ENCODE data around the gene MRNIP. TPM values are rescaled to one million over a fixed set of nuclear protein-coding genes. Genes with fewer than 3 reads are reported as not detected.
A peak's percentile ranks its signal among the peaks of the same experiment; 100 is the strongest.

MRNIP gene
- total and polyA plus RNA-seq, 2 of the 8 experiments (the other 6 are each of a cell fraction or from before 2014, with no cell fraction given) = 29.6 TPM

- Histone ChIP-seq H4K8ac (ENCODE audit: extremely low read depth, insufficient read depth, low read length) (peak overlapping the region; percentile 74; the same call in 1 of the 2 replicates), H3K27me3 (replicated peaks in 1 of 4; ENCODE audit: control insufficient read depth in 3 of 4, extremely low read depth in 1 of 4, insufficient read depth in 3 of 4, low read length in 3 of 4) (peaks cover 0 to 2% (median 0%) of the 10 kb centered on the region in 4 experiments; a peak in 1 of 7 replicates), H3K4me2 (ENCODE audit: insufficient read depth in 1 of 2, low read depth in 2 of 2, low read length in 2 of 2) (no peak overlapping the region), H3K56ac (replicated peaks; ENCODE audit: insufficient read length, low read depth, low read length) (no peak overlapping the region), H4K20me1 (replicated peaks in 1 of 2; ENCODE audit: control insufficient read depth in 1 of 2, insufficient read depth in 2 of 2, low read length in 2 of 2) (peaks cover 8 to 21% of the 10 kb centered on the region in 2 experiments), H3K79me2 (ENCODE audit: control insufficient read depth in 1 of 2, insufficient read depth in 2 of 2, low read length in 2 of 2) (no peaks in the 10 kb centered on the region), H4K5ac (ENCODE audit: insufficient read length, low read depth, low read length) (no peak overlapping the region), H2AK5ac (ENCODE audit: low read depth, low read length) (no peak overlapping the region), H3K27ac (ENCODE audit: low read depth, low read length) (no peak overlapping the region), H2BK20ac (ENCODE audit: low read length) (no peak overlapping the region), H3K79me1 (ENCODE audit: low read depth, low read length) (no peaks in the 10 kb centered on the region), H4K91ac (replicated peaks; ENCODE audit: insufficient read length, low read length) (no peak overlapping the region), H2BK5ac (ENCODE audit: low read depth, low read length) (no peak overlapping the region), H3K9ac (replicated peaks in 1 of 4; ENCODE audit: extremely low read depth in 1 of 4, low read depth in 3 of 4, low read length in 3 of 4) (no peak overlapping the region), H3K4me3 (ENCODE audit: extremely low read depth in 1 of 4, insufficient read depth in 2 of 4, low read depth in 3 of 4, low read length in 4 of 4) (no peak overlapping the region), H3K4ac (replicated peaks; ENCODE audit: insufficient read length, low read depth, low read length) (no peak overlapping the region), H3K18ac (ENCODE audit: extremely low read depth, low read length) (no peak overlapping the region), H3K9me3 (ENCODE audit: insufficient read depth in 2 of 2, low read depth in 1 of 2, low read length in 1 of 2) (no peaks in the 10 kb centered on the region), H2BK15ac (ENCODE audit: low read length) (no peak overlapping the region), H2AFZ (ENCODE audit: low read length) (no peak overlapping the region), H3K23me2 (ENCODE audit: low read depth, low read length) (peaks cover 7% of the 10 kb centered on the region), H2BK120ac (replicated peaks; ENCODE audit: low read depth, low read length) (no peak overlapping the region), H3K4me1 (replicated peaks in 1 of 4; ENCODE audit: control insufficient read depth in 3 of 4, insufficient read depth in 4 of 4, low read length in 3 of 4) (peaks cover 0 to 22% (median 18%) of the 10 kb centered on the region in 4 experiments; a peak in 5 of 7 replicates), H3K14ac (ENCODE audit: insufficient read length) (no peak overlapping the region), H3K23ac (ENCODE audit: insufficient read length) (no peak overlapping the region), H2BK12ac (ENCODE audit: low read depth, low read length) (no peak overlapping the region), H3K36me3 (ENCODE audit: control insufficient read depth in 2 of 4, insufficient read depth in 4 of 4, low read length in 3 of 4) (peaks cover 12 to 31% (median 27%) of the 10 kb centered on the region in 4 experiments)
- DNase-seq (ENCODE audit: low read depth in 1 of 2, low spot score in 2 of 2) = no peak
- TF ChIP-seq CREB1 (IDR thresholded peaks at IDR 0.05) = no peak
- TF ChIP-seq PHF8 (conservative IDR thresholded peaks at IDR 0.05; ENCODE audit: low read depth, low read length) = no peak
- no peak for TF ChIP-seq SRF (IDR thresholded peaks at IDR 0.05; ENCODE audit: low read depth, low read length)
- WGBS, 2 experiments (ENCODE audit: extremely low coverage in 1 of 2, insufficient coverage in 1 of 2, insufficient read length in 1 of 2, insufficient replicate concordance in 2 of 2, low coverage in 1 of 2, low lambda C conversion rate in 2 of 2, missing lambda C conversion rate in 1 of 2) = 93% methylated on average over 28 of the region's 30 CpGs; no CpG with 5 or more reads in 1 of the 2 experiments
- ChIA-PET POLR2A (ENCODE audit: partially characterized antibody) (interaction anchor here (0.9 to 16.9 kb wide), 10 partner anchors 9 to 66 kb away, joined by 3 to 207 read pairs (median 4); partner anchors contain the start of genes MGAT4B and SQSTM1), CTCF (ENCODE audit: partially characterized antibody) (interaction anchor here (1.1 to 2.4 kb wide), 7 partner anchors 10 to 129 kb away, joined by 3 to 6 read pairs (median 5); partner anchors contain the start of gene SQSTM1)
- no peak for FAIRE-seq
Measured at GRCh38 chr5:179797741-179798140, 60.9 kb downstream of the MRNIP start.

Data from H1 (cell line).